ENCODE measurements around the gene SLC9A8.

DNA sequence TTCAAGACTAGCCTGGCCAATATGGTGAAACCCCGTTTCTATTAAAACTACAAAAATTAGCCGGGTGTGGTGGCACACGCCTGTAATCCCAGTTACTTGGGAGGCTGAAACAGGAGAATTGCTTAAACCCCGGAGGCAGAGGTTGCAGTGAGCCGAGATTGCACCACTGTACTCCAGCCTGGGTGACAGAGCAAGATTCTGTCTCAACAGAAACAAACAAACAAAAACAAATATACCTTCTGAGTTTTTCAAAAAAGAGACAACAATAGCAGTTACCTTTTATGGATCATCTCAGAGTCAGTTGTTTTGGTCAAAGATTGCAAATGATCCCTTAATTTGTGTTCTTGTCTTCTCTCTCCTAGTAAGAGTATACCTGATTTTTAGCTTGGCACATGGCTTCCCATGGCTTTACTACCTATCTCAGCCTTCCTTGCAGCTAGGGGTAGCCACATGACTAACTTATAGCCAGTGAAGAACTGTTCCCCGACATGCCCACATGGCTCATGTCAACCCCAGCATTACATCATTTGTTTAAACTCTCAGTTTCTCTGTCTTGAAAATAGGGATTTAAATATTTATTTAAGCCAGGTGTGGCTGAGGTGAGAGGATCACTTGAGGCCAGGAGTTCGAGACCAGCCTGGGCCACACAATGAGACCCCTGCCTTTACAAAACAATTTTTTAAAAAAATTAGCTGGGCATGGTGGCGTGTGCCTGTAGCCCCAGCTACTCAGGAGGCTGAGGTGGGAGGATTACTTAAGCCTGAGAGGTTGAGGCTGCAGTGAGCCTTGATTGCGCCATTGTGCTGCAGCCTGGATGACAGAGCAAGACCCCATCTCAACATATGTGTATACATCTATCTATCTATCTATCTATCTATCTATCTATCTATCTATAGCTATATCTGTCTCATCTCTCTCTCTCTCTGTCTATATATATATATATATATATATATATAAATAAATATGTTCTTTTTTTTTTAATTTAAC is 25.0 kb upstream of the SLC9A8 start:
- TF ChIP-seq POLR2AphosphoS5 (IDR thresholded peaks at IDR 0.05; ENCODE audit: low read depth, low read length) (no peak), TAF1 (IDR thresholded peaks at IDR 0.05; ENCODE audit: borderline replicate concordance, low read depth, low read length) (no peak)
